K562 (cell line): ENCODE results near the gene BSCL2. TPM values are rescaled to one million over a fixed set of nuclear protein-coding genes. Genes with fewer than 3 reads are reported as not detected.

Experiments used
- ARID2 ChIP-seq: fragments of 450-650 bp; IDR thresholded peaks from 2 replicates; pipeline ENCODE4 v1.6.1; 2017; ENCODE audit warnings: antibody characterized with exemption, mild to moderate bottlenecking
- ARID4B ChIP-seq: sonication (generic); formaldehyde crosslinking; IDR thresholded peaks from 2 replicates; pipeline ENCODE4 v1.8.0; 2022; ENCODE audit warnings: mild to moderate bottlenecking, missing genetic modification reagents
- CBX2 ChIP-seq: fragments of 200-600 bp; sonication (generic); IDR thresholded peaks from one replicate; pipeline ENCODE4 v1.6.1; 2012; ENCODE audit warnings: mild to moderate bottlenecking, low read length, inconsistent platforms; ENCODE audit not compliant: insufficient read depth, poor library complexity, severe bottlenecking
- ELF4 ChIP-seq: fragments of 450-650 bp; formaldehyde crosslinking; IDR thresholded peaks from 2 replicates; pipeline ENCODE4 v1.4.0; 2022; ENCODE audit warnings: missing genetic modification characterization
- GABPB2 ChIP-seq: fragments of 250-450 bp; sonication (Bioruptor Pico); conservative IDR thresholded peaks from 2 replicates; pipeline ENCODE4 v1.5.1; 2021; ENCODE audit warnings: mild to moderate bottlenecking
- HMGXB4 ChIP-seq: sonication (generic); formaldehyde crosslinking; IDR thresholded peaks from 2 replicates; pipeline ENCODE4 v1.8.1; 2023; ENCODE audit warnings: mild to moderate bottlenecking, missing genetic modification reagents
- PTBP1 ChIP-seq: fragments of 200-400 bp; formaldehyde crosslinking; IDR thresholded peaks from 2 replicates; pipeline ENCODE4 v1.6.1; 2017; ENCODE audit warnings: low read depth, low read length
- RAD21 ChIP-seq, 2 experiments: fragments of 250-450 bp in 1 of 2; fragments of 450-650 bp in 1 of 2; sonication (Bioruptor Pico) in 1 of 2; formaldehyde crosslinking in 1 of 2; IDR thresholded peaks in 1 of 2; conservative IDR thresholded peaks in 1 of 2; 2 replicates each; pipeline versions ENCODE4 v1.4.0 to v1.8.0; 2020 to 2022; ENCODE audit warnings: mild to moderate bottlenecking in 2 of 2, moderate library complexity in 1 of 2
- RFX7 ChIP-seq: fragments of 250-450 bp; sonication (Bioruptor Pico); IDR thresholded peaks from 2 replicates; pipeline ENCODE4 v1.5.1; 2021; ENCODE audit warnings: mild to moderate bottlenecking
- SP2 ChIP-seq: IDR thresholded peaks from 2 replicates; pipeline ENCODE4 v1.6.1; 2011; ENCODE audit warnings: mild to moderate bottlenecking, low read depth, low read length, moderate library complexity; ENCODE audit not compliant: poor library complexity, severe bottlenecking; ENCODE audit errors: extremely low read depth
- SREBF2 ChIP-seq: sonication (generic); formaldehyde crosslinking; IDR thresholded peaks from 2 replicates; pipeline ENCODE4 v1.4.0; 2020; ENCODE audit warnings: mild to moderate bottlenecking, missing genetic modification reagents
- TCF3 ChIP-seq: sonication (generic); formaldehyde crosslinking; IDR thresholded peaks from 2 replicates; pipeline ENCODE4 v1.4.0; 2020; ENCODE audit warnings: mild to moderate bottlenecking, missing genetic modification reagents
- TOE1 ChIP-seq, 2 experiments: fragments of 450-650 bp in 1 of 2; sonication (generic) in 1 of 2; formaldehyde crosslinking in 1 of 2; IDR thresholded peaks; 2 replicates each; pipeline versions ENCODE4 v1.7.1 to v1.8.0; 2016 to 2022; ENCODE audit warnings: borderline replicate concordance in 2 of 2, mild to moderate bottlenecking in 2 of 2, antibody characterized with exemption in 1 of 2, inconsistent platforms in 1 of 2, low read depth in 1 of 2, missing genetic modification reagents in 1 of 2, moderate library complexity in 1 of 2
- ZFX ChIP-seq: sonication (generic); formaldehyde crosslinking; IDR thresholded peaks from 2 replicates; pipeline ENCODE4 v1.8.0; 2022; ENCODE audit warnings: mild to moderate bottlenecking, missing genetic modification reagents, moderate library complexity
- ZNF384 ChIP-seq: IDR thresholded peaks from 2 replicates; pipeline ENCODE4 v1.6.1; 2012; ENCODE audit warnings: low read depth, low read length, improper control_type of control experiment
- polyA plus RNA-seq, 8 experiments: library from polyadenylated mRNA; depleted of rRNA in 4 of 8; stranded (reverse) in 5 of 8; unstranded in 3 of 8; fragments of >200 nt; fragmentation: Nextera tagmentation in 2 of 8; fragmentation: Illumina TruSeq in 1 of 8; extraction: Ambion mirVana in 2 of 8; extraction: Trizol in 1 of 8; gene quantifications; 2 replicates each; pipeline versions ENCODE4 v1.2.1 to v1.2.3, GENCODE V29; 2011 to 2014; ENCODE audit warnings: inconsistent platforms in 1 of 8, missing spikeins in 1 of 8
- total RNA-seq, 7 experiments: library from RNA; depleted of rRNA in 6 of 7; stranded (reverse); fragments of >200 nt in 6 of 7; fragmentation: Illumina TruSeq in 2 of 7; extraction: Trizol in 2 of 7; gene quantifications; 2 replicates each; pipeline versions ENCODE4 v1.2.1 to v1.2.3, GENCODE V29; 2011 to 2021; ENCODE audit warnings: low replicate concordance in 1 of 7
- TF ChIP-seq, protein P1 (sequence below), 2 experiments: fragments of 450-650 bp in 1 of 2; sonication (generic) in 1 of 2; formaldehyde crosslinking in 1 of 2; IDR thresholded peaks in 1 of 2; conservative IDR thresholded peaks in 1 of 2; 2 replicates each; pipeline versions ENCODE4 v1.6.1 to v1.8.1; 2016 to 2023; ENCODE audit warnings: mild to moderate bottlenecking in 2 of 2, moderate library complexity in 2 of 2, inconsistent platforms in 1 of 2, missing genetic modification reagents in 1 of 2

Gene BSCL2
- total and polyA plus RNA-seq, 9 of the 15 experiments (the other 6 are each of a cell fraction or from before 2014, with no cell fraction given) = 18.9 to 51.7 (median 35.2) TPM

- TF ChIP-seq CBX2 = no peak
- no peak for TF ChIP-seq SREBF2 (CRISPR knock-in tag)
- TF ChIP-seq ZFX (CRISPR knock-in tag) = 0 out of 2 replicates have a peak, but pooled peaks have one; percentile 8
- TF ChIP-seq ZNF384 = peak; percentile 67; the same call in 1 of the 2 replicates
- no peak for TF ChIP-seq PTBP1
- TF ChIP-seq ARID2 = no peak
- TF ChIP-seq ARID4B (CRISPR knock-in tag) = 0 out of 2 replicates have a peak, but pooled peaks have one; percentile 28
- no peak for TF ChIP-seq SP2
- 0 out of 2 replicates have a peak, but pooled peaks have one; percentile 12 for TF ChIP-seq TCF3
- TF ChIP-seq TOE1 (IDR thresholded peaks at IDR 0.05; ENCODE audit: borderline replicate concordance) = no peak
- TF ChIP-seq TOE1 (CRISPR knock-in tag; IDR thresholded peaks at IDR 0.05; ENCODE audit: borderline replicate concordance, low read depth) = no peak
- no peak for TF ChIP-seq ELF4 (CRISPR knock-in tag)
- TF ChIP-seq, protein P1, sequence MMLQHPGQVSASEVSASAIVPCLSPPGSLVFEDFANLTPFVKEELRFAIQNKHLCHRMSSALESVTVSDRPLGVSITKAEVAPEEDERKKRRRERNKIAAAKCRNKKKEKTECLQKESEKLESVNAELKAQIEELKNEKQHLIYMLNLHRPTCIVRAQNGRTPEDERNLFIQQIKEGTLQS (IDR thresholded peaks at IDR 0.05) = no peak
- TF ChIP-seq, protein P1 (CRISPR knock-in tag; conservative IDR thresholded peaks at IDR 0.05) = 0 out of 2 replicates have a peak, but pooled peaks have one; percentile 18
- TF ChIP-seq GABPB2 (CRISPR knock-in tag) = no peak
- TF ChIP-seq HMGXB4 (CRISPR knock-in tag) = no peak; the same call in 1 of the 2 replicates
- TF ChIP-seq RFX7 (CRISPR knock-in tag) = no peak
- TF ChIP-seq RAD21 (CRISPR knock-in tag; conservative IDR thresholded peaks at IDR 0.05 in 1 of 2, IDR thresholded peaks at IDR 0.05 in 1 of 2) = no peak
These were observed 37.6 kb downstream of the BSCL2 start (continued) for GRCh38 chr11:62669420-62670161.
